T-helper 2 cell (primary cell): ENCODE results near the gene RUFY1.
"Not testable (repeated sequence)": the region's sequence is repeated elsewhere in the genome, so short reads cannot be mapped to it uniquely, and the experiment has no call there.

Experiments used
- DNase-seq, 5 experiments: peaks; one replicate each; pipeline versions ENCODE4 v3.0.0 to v3.0.0-alpha.2; 2012 to 2022

RUFY1 gene

GRCh38 chr5:179623906-179624741 is 73.8 kb downstream of the RUFY1 start:
- peak in 4 of 5 experiments; percentile 28 to 80 (median 34) for DNase-seq

GRCh38 chr5:179624841-179625271 is 74.5 kb downstream of the RUFY1 start:
- no peak for DNase-seq

DNA sequence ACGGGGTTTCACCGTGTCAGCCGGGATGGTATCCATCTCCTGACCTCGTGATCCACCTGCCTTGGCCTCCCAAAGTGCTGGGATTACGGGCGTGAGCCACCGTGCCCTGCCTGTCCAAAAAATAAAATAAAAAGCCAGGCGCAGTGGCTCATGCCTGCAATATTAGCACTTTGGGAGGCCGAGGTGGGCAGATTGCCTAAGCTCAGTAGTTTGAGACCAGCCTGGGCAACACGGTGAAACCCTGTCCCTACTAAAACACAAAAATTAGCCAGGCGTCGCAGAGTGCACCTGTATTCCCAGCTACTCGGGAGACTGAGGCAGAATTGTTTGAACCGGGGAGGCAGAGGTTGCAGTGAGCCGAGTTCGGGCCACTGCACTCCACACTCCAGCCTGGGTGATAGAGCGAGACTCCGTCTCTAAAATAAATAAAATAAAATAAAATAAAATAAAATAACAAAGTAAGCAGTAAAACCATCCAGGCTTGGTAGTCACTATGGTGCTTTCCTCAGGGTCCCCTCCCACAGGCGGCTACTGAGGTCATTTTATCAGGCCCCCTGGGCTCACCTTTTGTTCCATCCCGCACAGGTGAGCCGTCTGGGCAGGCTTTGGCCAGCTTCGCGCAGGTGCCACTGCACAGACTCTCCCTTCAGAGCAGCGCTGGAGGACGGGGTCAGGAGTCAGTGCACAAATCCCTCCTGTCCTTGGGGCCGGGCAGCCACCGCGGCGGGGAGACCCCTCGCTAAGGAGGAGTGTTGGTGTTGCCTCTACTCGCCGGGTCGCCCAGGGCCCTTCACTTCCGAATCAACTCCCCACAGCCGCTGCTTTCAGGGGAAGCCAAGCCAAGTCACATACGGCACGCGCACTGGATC is 83.4 kb downstream of the RUFY1 start:
- not testable (repeated sequence) for DNase-seq

GRCh38 chr5:179634370-179635172 is 84.2 kb downstream of the RUFY1 start:
- not testable (repeated sequence) for DNase-seq

DNA sequence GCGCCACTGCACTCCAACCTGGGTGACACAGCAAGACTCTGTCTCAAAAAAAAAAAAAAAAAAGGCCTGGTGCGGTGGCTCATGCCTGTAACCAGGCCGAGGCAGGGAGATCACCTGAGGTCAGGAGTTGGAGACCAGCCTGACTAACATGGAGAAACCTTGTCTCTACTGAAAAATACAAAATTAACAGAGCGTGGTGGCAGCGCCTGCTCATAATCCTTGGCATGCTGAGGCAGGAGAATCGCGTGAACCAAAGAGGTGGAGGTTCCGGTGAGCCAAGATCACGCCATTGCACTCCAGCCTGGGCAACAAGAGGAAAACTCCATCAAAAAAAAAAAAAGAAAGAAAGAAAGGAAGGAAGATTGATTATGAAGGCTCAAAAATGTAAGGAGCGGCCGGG is 88.9 kb downstream of the RUFY1 start:
- not testable (repeated sequence) for DNase-seq

DNA sequence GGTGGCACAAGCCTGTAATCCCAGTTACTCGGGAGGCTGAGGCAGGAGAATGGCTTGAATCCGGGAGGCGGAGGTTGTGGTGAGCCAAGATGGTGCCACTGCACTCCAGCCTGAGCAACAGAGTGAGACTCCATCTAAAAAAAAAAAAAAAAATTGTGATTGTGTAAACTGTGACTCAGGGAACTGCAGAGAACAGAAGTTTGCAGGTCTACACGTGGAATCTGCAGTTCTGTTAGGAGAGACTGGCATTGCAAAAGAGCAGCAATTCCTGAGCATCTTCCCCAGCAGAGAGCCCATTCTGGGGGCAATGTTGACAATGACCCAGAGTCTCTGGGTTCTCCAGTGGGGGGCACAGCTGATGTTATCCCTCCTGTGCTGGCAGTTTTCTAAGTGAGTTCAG is 91.4 kb downstream of the RUFY1 start:
- not testable (repeated sequence) for DNase-seq

DNA sequence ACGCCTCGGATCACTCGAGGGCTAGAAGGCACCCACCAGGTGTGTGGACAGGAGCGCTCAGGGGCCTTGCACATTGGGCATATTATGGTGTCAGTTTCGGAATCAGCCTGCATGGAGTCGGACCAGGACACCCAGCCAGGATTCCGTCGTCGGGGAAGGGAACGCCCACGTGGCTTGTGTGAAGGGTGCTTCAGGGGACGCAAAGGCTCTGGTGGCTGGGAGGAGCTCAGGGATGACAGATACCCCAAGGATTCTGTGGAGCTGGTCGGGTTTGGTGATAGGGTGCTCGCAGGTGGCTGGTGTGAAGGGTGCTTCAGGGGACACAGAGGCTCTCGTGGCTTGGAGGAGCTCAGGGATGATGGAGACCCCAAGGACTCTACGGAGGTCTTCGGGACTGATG is 92.3 kb downstream of the RUFY1 start:
- not testable (repeated sequence) for DNase-seq

DNA sequence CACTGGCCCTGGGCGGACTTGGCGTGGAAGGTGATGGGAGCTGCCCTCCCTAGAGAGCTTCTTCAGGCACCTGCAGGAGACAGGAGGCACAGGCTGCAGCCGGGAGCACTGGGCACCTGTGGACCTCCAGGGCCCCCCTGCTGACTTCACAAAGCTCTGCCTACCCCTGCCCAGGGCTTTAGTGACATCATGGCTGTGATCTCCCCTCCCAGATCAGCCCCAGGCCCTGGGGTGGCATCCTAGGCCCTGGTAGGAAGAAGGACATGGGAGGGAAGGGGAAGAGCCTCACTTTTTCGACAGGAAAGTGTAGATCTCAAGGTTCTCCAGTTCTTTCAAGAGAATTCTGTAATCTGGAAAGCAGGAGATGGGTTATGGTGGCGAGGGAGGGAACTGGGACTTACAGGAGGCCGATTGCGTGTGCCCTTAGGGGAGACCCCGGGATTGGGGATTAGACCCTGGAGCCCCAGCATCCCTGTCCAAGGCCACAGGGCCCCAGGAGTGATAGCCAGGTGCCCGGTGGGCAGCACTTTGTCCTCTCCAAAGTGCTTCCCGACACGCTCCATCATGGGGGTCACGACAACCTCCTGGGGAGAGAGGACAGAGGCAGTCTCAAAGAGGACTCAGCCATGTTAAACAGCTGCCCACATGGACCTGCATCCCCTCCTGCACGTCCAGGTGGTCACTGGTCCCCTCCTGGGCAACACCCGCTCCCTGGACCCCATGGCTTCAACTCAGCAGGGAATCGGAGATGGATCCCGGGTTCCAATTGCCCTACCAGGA is 93.0 kb downstream of the RUFY1 start:
- DNase-seq = not testable (repeated sequence)

DNA sequence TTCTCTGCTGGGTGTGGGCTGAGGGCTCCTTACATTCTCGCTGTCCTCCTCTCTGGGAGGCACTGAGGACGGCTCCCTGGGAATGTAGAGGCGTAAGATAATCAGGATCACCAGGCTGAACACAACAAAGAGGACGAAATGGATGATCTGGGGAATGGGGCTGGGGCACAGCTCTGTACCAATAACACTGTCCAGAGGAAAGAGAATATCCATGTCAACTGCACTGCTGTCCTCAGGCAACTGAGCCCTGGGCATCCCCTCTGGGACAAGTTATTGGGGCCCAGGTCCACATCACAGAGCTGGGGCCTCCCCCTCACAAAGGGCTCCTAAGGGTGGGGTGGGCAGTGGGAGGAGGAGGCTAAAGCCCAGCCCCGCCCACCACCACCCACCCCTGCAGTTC is 94.4 kb downstream of the RUFY1 start:
- not testable (repeated sequence) for DNase-seq

- no peak for DNase-seq
Measured at GRCh38 chr5:179648410-179648809, 98.1 kb downstream of the RUFY1 start.

DNA sequence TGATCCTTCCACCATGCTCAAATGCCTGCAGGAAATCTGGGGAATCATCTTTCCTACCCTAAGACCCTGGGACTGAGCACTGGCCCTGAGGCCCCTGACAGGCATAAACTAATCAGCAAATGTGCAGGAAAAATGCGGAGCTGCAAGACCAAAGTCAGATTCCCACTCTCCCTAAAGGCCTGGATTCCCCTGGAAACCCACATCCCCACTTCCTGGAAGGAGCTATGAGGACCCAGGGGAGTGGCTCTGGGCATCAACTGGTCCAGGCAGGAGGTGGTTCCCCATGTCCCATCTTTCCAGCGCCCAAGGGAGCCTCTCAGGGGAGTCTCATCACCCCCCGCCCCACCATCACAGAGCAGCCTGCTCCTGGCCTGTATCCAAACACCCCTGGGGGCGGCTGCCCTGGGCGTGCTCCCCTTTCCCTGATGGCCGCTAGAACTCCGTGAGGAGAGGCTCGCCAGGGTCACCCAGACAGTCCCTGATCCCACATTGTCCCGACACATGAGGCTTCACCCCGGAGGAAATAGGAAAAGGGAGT is 98.9 kb downstream of the RUFY1 start:
- not testable (repeated sequence) for DNase-seq

GRCh38 chr5:179650245-179650644 is 99.9 kb downstream of the RUFY1 start:
- not testable (repeated sequence) for DNase-seq

GRCh38 chr5:179653135-179653534 is 102.8 kb downstream of the RUFY1 start:
- not testable (repeated sequence) for DNase-seq

DNA sequence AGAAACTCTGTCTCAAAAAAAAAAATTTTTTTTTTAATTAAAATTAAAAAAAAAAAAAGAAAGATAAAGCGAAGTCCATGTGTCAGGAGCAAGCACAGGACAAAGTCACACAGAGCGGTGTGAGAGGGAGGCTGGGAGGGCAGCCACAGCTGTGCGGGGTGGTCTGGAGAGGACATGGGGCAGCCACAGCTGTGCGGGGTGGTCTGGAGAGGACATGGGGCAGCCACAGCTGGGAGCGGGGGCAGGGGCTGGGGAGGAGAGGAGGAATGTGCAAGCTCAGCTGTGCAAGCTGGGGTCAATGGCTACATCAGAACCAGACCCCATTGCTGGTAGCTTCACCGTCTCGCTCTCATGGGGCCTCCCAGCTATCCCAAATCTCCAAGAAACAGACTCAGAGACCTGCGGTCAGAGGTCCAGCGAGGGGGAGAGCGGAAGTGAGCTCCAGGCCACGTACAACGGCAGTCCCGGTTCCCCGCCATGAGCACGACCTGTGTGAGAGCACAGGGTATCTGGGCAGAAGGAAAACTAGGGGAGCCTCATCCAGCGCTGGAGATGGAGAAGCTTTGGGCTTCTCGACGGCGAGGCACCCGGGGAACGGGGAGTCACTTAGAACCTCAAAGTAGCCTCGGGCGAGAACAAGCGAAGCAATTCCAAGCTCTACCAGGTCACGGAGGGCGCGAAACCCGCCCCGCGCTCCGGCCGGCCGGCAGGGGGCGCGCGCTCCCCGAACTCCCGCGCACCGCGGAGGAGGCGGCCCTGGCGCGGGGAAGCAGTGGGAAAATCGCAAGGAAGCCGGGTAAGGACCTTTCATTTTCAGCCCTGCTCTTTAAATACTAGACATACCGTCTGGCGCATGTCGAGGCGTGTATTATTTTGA is 107.2 kb downstream of the RUFY1 start:
- DNase-seq = peak in 1 of 5 experiments; percentile 17

GRCh38 chr5:179658179-179658856 is 108.0 kb downstream of the RUFY1 start:
- DNase-seq = peak in 1 of 5 experiments; percentile 7
